ENCODE data around the gene FGF18.

DNA sequence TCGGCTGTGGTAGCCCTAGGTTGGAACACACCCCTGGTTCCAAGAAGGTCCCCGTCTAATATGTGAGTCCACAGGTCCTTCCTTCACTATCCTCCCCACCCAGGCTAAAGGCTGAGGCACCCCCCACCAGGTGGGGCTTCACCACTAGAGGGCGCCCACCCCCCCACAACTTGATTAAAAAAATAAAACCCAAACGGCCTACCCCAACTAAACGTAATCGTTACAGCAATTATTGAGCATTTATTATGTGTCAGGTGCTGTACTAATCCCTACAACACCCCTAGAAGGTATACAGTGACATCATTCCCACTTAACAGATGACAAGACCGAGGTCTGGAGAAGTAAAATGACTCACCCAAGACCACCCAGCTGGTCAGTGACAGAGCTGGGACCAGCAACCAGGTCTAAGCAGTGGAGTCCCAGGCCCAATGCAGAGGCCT, 65.0 kb downstream of the FGF18 start:
- TF ChIP-seq, protein P1, sequence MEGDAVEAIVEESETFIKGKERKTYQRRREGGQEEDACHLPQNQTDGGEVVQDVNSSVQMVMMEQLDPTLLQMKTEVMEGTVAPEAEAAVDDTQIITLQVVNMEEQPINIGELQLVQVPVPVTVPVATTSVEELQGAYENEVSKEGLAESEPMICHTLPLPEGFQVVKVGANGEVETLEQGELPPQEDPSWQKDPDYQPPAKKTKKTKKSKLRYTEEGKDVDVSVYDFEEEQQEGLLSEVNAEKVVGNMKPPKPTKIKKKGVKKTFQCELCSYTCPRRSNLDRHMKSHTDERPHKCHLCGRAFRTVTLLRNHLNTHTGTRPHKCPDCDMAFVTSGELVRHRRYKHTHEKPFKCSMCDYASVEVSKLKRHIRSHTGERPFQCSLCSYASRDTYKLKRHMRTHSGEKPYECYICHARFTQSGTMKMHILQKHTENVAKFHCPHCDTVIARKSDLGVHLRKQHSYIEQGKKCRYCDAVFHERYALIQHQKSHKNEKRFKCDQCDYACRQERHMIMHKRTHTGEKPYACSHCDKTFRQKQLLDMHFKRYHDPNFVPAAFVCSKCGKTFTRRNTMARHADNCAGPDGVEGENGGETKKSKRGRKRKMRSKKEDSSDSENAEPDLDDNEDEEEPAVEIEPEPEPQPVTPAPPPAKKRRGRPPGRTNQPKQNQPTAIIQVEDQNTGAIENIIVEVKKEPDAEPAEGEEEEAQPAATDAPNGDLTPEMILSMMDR (IDR thresholded peaks at IDR 0.05; ENCODE audit: insufficient read depth, low read length, poor library complexity, severe bottlenecking) = peak; percentile 99
- TF ChIP-seq EZH2phosphoT487 (conservative IDR thresholded peaks at IDR 0.05; ENCODE audit: low read length) = no peak

Measured in SU-DHL-6 (cell line).